ENCODE results near the gene ZNF319. TPM values are rescaled to one million over a fixed set of nuclear protein-coding genes. Genes with fewer than 3 reads are reported as not detected.

ZNF319 gene
- polyA plus RNA-seq, 1 donor (not counting 4 experiments of a cell fraction or from before 2014, with no cell fraction given) = 3.3 TPM

DNA sequence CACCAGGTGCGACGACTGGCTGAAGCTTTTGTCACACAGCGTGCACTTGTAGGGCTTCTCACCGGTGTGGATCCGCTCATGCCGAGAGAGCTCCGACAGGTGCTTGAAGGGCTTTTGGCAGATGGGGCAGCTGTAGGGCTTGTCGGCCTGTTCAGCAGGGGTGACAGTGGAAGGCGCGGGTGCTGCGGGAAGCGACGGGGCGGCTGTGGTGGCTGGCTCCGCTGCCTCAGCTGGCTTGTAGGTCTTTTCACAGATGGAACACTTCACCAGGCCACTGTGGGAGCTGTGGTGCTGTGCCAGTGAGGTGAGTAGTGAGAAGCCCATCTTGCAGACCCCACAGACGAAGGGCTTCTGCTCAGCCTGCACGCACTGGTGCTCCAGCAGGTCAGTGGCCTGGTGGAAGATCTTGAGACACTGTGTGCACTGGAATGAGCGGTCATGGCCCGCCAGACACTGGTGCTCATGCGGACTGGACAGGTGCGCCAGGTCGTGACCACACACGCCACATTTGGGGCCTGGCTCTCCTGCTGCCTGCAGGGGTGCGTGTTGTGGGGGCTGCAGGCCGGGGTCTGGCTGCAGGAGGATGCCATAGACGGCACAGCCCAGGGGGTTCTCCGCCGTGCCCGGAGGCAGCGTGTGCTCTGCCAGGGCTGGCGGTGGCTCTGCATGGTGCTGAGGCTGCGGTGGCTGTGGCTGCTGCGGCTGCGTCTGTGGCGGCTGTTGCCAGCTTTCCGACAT, 2.8 kb downstream of the ZNF319 start:
- H3K36me3 ChIP-seq (ENCODE audit: control insufficient read depth in 2 of 2, extremely low read depth in 1 of 2, insufficient read depth in 2 of 2, low read length in 2 of 2) = peaks cover 12 to 20% of the 10 kb centered on the region in 2 experiments
- peaks cover 2% of the 10 kb centered on the region for H3K9me1 ChIP-seq (ENCODE audit: control insufficient read depth, extremely low read depth, insufficient read depth, low read length)
- no peak overlapping the region for H3K4me2 ChIP-seq (ENCODE audit: control insufficient read depth, extremely low read depth, insufficient read depth, low read depth, low read length)
- H3K4me1 ChIP-seq (ENCODE audit: control insufficient read depth, extremely low read depth, insufficient read depth, low read length) = peaks cover 33% of the 10 kb centered on the region
- H4K20me1 ChIP-seq (ENCODE audit: control insufficient read depth, extremely low read depth, insufficient read depth, low read length) = no peaks in the 10 kb centered on the region
- no peaks in the 10 kb centered on the region for H3K27me3 ChIP-seq (ENCODE audit: control insufficient read depth, extremely low read depth, insufficient read depth, low read length)
- H3K79me2 ChIP-seq (ENCODE audit: control insufficient read depth, insufficient read depth, low read length) = peaks cover 11% of the 10 kb centered on the region
- DNase-seq (ENCODE audit: low read depth, low spot score) (no peak), FAIRE-seq (no peak)
- no peak overlapping the region for H3K9ac ChIP-seq (ENCODE audit: control insufficient read depth, extremely low read depth, insufficient read depth, low read length)
- dilution Hi-C loops (cut with MboI; ENCODE audit: extremely low pct_ligation_motif_present, low sequenced_read_pairs) = no loop called here
- H3K4me3 ChIP-seq (ENCODE audit: control insufficient read depth in 2 of 3, extremely low read depth in 1 of 3, insufficient read depth in 2 of 3, low read depth in 1 of 3, low read length in 3 of 3) = no peak overlapping the region
- no peaks in the 10 kb centered on the region for H3K9me3 ChIP-seq (ENCODE audit: control insufficient read depth, low read depth, low read length)
- no peak for TF ChIP-seq EZH2 (IDR thresholded peaks at IDR 0.05; ENCODE audit: low read length)
- TF ChIP-seq, protein P1, sequence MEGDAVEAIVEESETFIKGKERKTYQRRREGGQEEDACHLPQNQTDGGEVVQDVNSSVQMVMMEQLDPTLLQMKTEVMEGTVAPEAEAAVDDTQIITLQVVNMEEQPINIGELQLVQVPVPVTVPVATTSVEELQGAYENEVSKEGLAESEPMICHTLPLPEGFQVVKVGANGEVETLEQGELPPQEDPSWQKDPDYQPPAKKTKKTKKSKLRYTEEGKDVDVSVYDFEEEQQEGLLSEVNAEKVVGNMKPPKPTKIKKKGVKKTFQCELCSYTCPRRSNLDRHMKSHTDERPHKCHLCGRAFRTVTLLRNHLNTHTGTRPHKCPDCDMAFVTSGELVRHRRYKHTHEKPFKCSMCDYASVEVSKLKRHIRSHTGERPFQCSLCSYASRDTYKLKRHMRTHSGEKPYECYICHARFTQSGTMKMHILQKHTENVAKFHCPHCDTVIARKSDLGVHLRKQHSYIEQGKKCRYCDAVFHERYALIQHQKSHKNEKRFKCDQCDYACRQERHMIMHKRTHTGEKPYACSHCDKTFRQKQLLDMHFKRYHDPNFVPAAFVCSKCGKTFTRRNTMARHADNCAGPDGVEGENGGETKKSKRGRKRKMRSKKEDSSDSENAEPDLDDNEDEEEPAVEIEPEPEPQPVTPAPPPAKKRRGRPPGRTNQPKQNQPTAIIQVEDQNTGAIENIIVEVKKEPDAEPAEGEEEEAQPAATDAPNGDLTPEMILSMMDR (optimal IDR thresholded peaks at IDR 0.05 in 1 of 3, IDR thresholded peaks at IDR 0.05 in 1 of 3, conservative IDR thresholded peaks at IDR 0.05 in 1 of 3; ENCODE audit: extremely low read depth in 1 of 3, insufficient read depth in 2 of 3, low read length in 3 of 3) = no peak
- no peak overlapping the region for H2AFZ ChIP-seq (ENCODE audit: control insufficient read depth, low read length)
- no peak overlapping the region for H3K27ac ChIP-seq (ENCODE audit: control insufficient read depth, insufficient read depth, low read length)

DNA sequence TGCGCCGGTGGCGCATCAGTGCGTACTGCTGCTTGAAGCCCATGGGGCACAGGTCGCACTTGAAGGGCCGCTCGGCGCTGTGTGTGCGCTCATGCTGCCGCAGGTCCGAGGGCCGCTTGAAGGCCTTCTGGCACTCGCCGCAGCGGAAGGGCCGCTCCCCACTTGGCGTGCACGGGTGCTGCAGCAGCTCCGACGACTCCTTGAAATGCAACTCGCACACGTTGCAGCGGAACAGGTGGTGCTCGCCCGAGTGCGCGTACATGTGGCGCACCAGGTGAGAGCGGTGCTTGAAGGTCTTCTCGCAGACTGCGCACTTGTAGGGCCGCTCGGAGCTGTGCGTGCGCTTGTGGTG, 3.3 kb downstream of the ZNF319 start:
- peaks cover 8 to 20% of the 10 kb centered on the region in 2 experiments for H3K36me3 ChIP-seq (ENCODE audit: control insufficient read depth in 2 of 2, extremely low read depth in 1 of 2, insufficient read depth in 2 of 2, low read length in 2 of 2)
- TF ChIP-seq, protein P1 (optimal IDR thresholded peaks at IDR 0.05 in 1 of 3, IDR thresholded peaks at IDR 0.05 in 1 of 3, conservative IDR thresholded peaks at IDR 0.05 in 1 of 3; ENCODE audit: extremely low read depth in 1 of 3, insufficient read depth in 2 of 3, low read length in 3 of 3) = no peak
- no peak for TF ChIP-seq EZH2 (IDR thresholded peaks at IDR 0.05; ENCODE audit: low read length)
- dilution Hi-C loops (cut with MboI; ENCODE audit: extremely low pct_ligation_motif_present, low sequenced_read_pairs) = no loop called here

More for the DNA sequence above, 3.3 kb downstream of the ZNF319 start:
- no peak overlapping the region for H3K4me3 ChIP-seq (ENCODE audit: control insufficient read depth in 2 of 3, extremely low read depth in 1 of 3, insufficient read depth in 2 of 3, low read depth in 1 of 3, low read length in 3 of 3)
- no peaks in the 10 kb centered on the region for H4K20me1 ChIP-seq (ENCODE audit: control insufficient read depth, extremely low read depth, insufficient read depth, low read length)
- FAIRE-seq (no peak), DNase-seq (ENCODE audit: low read depth, low spot score) (no peak)
- no peaks in the 10 kb centered on the region for H3K9me3 ChIP-seq (ENCODE audit: control insufficient read depth, low read depth, low read length)
- no peak overlapping the region for H3K9ac ChIP-seq (ENCODE audit: control insufficient read depth, extremely low read depth, insufficient read depth, low read length)
- H3K4me2 ChIP-seq (ENCODE audit: control insufficient read depth, extremely low read depth, insufficient read depth, low read depth, low read length) = no peak overlapping the region
- H3K27ac ChIP-seq (ENCODE audit: control insufficient read depth, insufficient read depth, low read length) = no peak overlapping the region
- H3K9me1 ChIP-seq (ENCODE audit: control insufficient read depth, extremely low read depth, insufficient read depth, low read length) = peaks cover 2% of the 10 kb centered on the region
- H3K79me2 ChIP-seq (ENCODE audit: control insufficient read depth, insufficient read depth, low read length) = peaks cover 6% of the 10 kb centered on the region
- no peaks in the 10 kb centered on the region for H3K27me3 ChIP-seq (ENCODE audit: control insufficient read depth, extremely low read depth, insufficient read depth, low read length)
- peaks cover 31% of the 10 kb centered on the region for H3K4me1 ChIP-seq (ENCODE audit: control insufficient read depth, extremely low read depth, insufficient read depth, low read length)
- H2AFZ ChIP-seq (ENCODE audit: control insufficient read depth, low read length) = no peak overlapping the region

All from keratinocyte (primary cell).